HEK293 (cell line): ENCODE measurements around the gene FAM25A.
"Not testable (repeated sequence)": the region's sequence is repeated elsewhere in the genome, so short reads cannot be mapped to it uniquely, and the experiment has no call there.

Source experiments
- CTCF ChIA-PET: fragments of 350-600 bp; formaldehyde crosslinking; extraction: SDS; loops from one replicate; lab custom pipeline; 2021; ENCODE audit warnings: antibody characterized with exemption; lab: Yijun Ruan, JAX
- POLR2A ChIA-PET: fragments of 300-600 bp; formaldehyde crosslinking; extraction: SDS; loops from one replicate; lab custom pipeline; 2020; ENCODE audit warnings: antibody characterized with exemption, inconsistent platforms; lab: Yijun Ruan, JAX
- H3K27ac ChIP-seq: fragments of 200-500 bp; sonication (Bioruptor generic); 2 replicates; pipeline ENCODE4 v1.5.1; 2014; ENCODE audit warnings: low read depth, low read length, control low read depth, inconsistent platforms; ENCODE audit errors: extremely low read depth
- H3K36me3 ChIP-seq, 2 experiments: fragments of 200-500 bp in 1 of 2; sonication (Bioruptor generic) in 1 of 2; 1 replicate in 1 of 2; 2 replicates in 1 of 2; pipeline ENCODE4 v1.5.1; 2014 to 2017; ENCODE audit warnings: inconsistent platforms in 2 of 2, low read length in 2 of 2; ENCODE audit not compliant: control insufficient read depth in 2 of 2, insufficient read depth in 1 of 2
- H3K4me1 ChIP-seq: fragments of 200-500 bp; sonication (Bioruptor generic); 2 replicates; pipeline ENCODE4 v1.5.1; 2014; ENCODE audit warnings: mild to moderate bottlenecking, low read length, inconsistent platforms; ENCODE audit not compliant: control insufficient read depth, insufficient read depth
- H3K4me3 ChIP-seq: 2 replicates; pipeline ENCODE4 v1.5.1; 2011; ENCODE audit warnings: low read depth, mild to moderate bottlenecking, control low read depth, low read length, moderate library complexity
- H3K9me3 ChIP-seq: fragments of 200-500 bp; sonication (Bioruptor generic); 2 replicates; pipeline ENCODE4 v1.5.1; 2014; ENCODE audit warnings: low read depth, low read length, inconsistent platforms; ENCODE audit not compliant: control insufficient read depth, insufficient read depth
- ZNF140 ChIP-seq: fragments of 450-650 bp; formaldehyde crosslinking; IDR thresholded peaks from 2 replicates; pipeline ENCODE4 v1.5.1; 2016; ENCODE audit warnings: missing biosample characterization, missing genetic modification characterization

The FAM25A gene

DNA sequence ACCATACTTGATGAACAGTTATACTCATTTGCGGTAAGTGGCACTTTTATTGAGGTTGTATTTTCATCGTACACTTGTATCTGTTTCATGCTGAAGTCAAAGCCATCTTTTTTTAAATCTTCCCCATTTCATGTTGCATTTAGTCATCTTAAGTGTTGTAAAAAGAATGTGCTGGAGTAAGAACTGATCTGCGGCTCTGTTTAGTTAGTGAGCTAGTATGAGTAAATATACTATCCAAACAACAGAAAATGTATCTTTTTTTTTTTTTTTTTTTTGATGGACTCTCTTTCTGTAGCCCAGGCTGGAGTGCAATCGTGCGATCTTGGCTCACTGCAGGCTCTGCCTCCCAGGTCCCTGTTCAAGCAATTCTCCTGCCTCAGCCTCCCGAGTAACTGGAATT, 12.4 kb upstream of the FAM25A start:
- H3K36me3 ChIP-seq, POLR2A ChIA-PET, H3K4me1 ChIP-seq, H3K27ac ChIP-seq, H3K4me3 ChIP-seq, H3K9me3 ChIP-seq, CTCF ChIA-PET: not testable (repeated sequence)

DNA sequence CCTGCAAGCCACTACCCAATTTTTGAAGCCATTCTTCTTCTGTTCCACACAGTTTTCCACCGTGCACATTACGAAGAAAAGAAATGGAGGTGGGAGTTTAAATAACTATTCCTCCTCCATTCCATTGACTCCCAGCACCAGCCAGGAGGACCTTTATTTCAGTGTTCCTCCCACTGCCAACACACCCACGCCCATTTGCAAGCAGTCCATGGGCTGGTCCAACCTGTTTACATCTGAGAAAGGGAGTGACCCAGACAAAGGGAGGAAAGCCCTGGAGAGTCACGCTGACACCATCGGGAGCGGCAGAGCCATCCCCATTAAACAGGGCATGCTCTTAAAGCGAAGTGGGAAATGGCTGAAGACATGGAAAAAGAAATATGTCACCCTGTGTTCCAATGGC, 11.8 kb upstream of the FAM25A start:
- H3K4me1 ChIP-seq, POLR2A ChIA-PET, H3K36me3 ChIP-seq, H3K9me3 ChIP-seq, H3K4me3 ChIP-seq, H3K27ac ChIP-seq, CTCF ChIA-PET: not testable (repeated sequence)

- H3K36me3 ChIP-seq, H3K9me3 ChIP-seq, CTCF ChIA-PET, H3K27ac ChIP-seq, POLR2A ChIA-PET, H3K4me3 ChIP-seq, H3K4me1 ChIP-seq: not testable (repeated sequence)
These were observed 10.9 kb upstream of the FAM25A start for GRCh38 chr10:87009134-87009696.

DNA sequence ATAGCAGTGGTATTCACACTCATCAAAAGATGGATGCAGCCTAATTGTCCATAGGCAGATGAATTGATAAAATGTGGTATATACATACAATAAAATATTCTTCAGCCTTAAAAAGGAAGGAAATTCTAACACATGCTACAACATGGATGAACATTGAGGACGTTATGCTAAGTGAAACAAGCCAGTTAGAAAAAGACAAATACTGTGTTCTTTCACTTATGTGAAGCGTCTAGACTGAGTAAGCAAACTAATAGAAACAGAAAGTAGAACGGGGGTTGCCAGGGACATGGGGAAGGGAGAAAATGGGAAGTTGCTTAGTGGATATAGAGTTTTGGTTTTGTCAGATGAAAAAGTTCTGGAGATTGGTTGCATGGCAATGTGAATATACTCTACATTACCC, 6.6 kb upstream of the FAM25A start:
- H3K9me3 ChIP-seq, H3K4me1 ChIP-seq, CTCF ChIA-PET, H3K36me3 ChIP-seq, POLR2A ChIA-PET, H3K27ac ChIP-seq, H3K4me3 ChIP-seq: not testable (repeated sequence)

DNA sequence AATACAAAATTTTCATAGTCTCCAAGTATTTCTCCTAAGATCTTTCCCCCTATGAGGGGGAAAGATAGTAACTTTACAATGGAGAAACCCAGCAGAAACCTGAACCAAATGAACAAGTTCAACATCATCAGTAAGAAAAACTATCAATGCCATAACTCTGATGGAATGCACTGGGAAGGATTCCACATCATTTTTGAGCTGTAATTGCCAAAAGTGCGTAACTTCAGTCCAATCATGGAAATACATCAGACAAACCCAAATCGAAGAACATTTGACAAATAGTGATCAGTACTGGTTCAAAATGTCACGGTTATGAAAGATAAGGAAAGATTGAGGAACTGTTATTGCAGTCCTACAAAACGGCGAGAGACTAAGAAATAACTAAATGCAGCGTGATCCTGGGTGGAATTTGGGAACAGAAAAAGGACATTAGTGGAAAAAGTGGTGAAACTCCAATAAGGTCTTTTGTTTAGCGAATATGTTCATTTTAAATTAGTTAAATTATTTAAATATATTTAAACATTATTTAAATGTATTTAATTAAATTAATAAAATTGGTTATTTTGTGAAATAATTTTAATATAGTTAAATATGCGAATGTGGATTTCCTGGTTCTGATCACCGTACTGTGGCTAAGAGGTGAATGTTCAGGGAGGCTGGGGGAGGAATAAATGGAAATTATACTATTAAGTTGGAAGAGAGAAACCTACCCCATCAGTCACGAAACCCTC, 4.9 kb upstream of the FAM25A start:
- TF ChIP-seq ZNF140, result peak; percentile 49; the same call in 1 of the 2 replicates
- TF ChIP-seq, all 188 proteins: peak for 1; not testable (repeated sequence) for 187
- H3K4me1 ChIP-seq, H3K9me3 ChIP-seq, H3K36me3 ChIP-seq, CTCF ChIA-PET, H3K27ac ChIP-seq, POLR2A ChIA-PET, H3K4me3 ChIP-seq: not testable (repeated sequence)

DNA sequence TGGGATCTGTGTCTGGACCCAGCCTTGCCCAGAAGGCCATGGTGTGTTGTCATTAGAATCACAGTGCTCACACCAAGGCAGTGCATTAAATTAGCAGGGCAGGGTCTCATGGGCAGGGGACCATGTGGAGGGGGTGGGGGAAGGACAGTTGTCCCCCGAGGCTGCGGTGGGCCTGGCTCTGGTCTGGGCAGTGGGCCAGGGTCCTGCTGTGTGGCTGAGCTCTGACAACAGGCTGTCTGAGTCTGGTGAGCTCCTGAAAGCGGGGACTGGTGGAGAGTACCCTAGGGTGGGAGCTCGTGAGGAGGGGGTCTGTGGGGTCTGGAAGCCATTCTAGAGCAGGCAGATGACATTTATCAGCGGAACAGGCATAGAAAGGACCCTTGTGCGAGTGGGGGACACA, 2.0 kb upstream of the FAM25A start:
- POLR2A ChIA-PET, H3K9me3 ChIP-seq, H3K4me3 ChIP-seq, H3K27ac ChIP-seq, CTCF ChIA-PET, H3K4me1 ChIP-seq, H3K36me3 ChIP-seq: not testable (repeated sequence)

- H3K4me1 ChIP-seq, H3K4me3 ChIP-seq, H3K36me3 ChIP-seq, POLR2A ChIA-PET, H3K27ac ChIP-seq, H3K9me3 ChIP-seq: not testable (repeated sequence)
- CTCF ChIA-PET, result interaction anchor here (0.6 kb wide), 1 partner anchor 79 kb away, joined by 4 read pairs; no protein-coding TSS in a partner anchor
These were observed 1.0 kb upstream of the FAM25A start for GRCh38 chr10:87019066-87019465.

GRCh38 chr10:87019504-87019903, 590 bp upstream of the FAM25A start:
- H3K36me3 ChIP-seq, H3K27ac ChIP-seq, H3K4me1 ChIP-seq, H3K4me3 ChIP-seq, CTCF ChIA-PET, H3K9me3 ChIP-seq, POLR2A ChIA-PET: not testable (repeated sequence)
